Dendritic cell treated with granulocyte-macrophage colony-stimulating factor and Interleukin-4, amounts not matched to agents 40 ng/mL and 50 ng/mL, for 4 days (primary cell): ENCODE results near the gene MAN1C1.

Experiments
- H3K27ac Mint-ChIP-seq: one replicate; pipeline ENCODE4 v1.8.0; 2022; ENCODE audit warnings: mild to moderate bottlenecking, mixed read lengths
- H3K27me3 Mint-ChIP-seq: one replicate; pipeline ENCODE4 v1.8.0; 2022; ENCODE audit warnings: mild to moderate bottlenecking, mixed read lengths
- H3K36me3 Mint-ChIP-seq: one replicate; pipeline ENCODE4 v1.8.0; 2022; ENCODE audit warnings: low read depth, mixed read lengths
- H3K4me1 Mint-ChIP-seq: one replicate; pipeline ENCODE4 v1.8.0; 2022; ENCODE audit warnings: low read depth, mixed read lengths
- H3K4me3 Mint-ChIP-seq: one replicate; pipeline ENCODE4 v1.8.0; 2022; ENCODE audit warnings: mild to moderate bottlenecking, moderate library complexity, mixed read lengths
- H3K9me3 Mint-ChIP-seq: one replicate; pipeline ENCODE4 v1.8.0; 2022; ENCODE audit warnings: mixed read lengths
- intact Hi-C: fragments of 100-400 bp; cut with micrococcal nuclease; formaldehyde crosslinking; loops from one replicate; pipeline ENCODE4 v1.15.0; 2022

MAN1C1 gene

GRCh38 chr1:25739341-25739740 is 122.8 kb downstream of the MAN1C1 start:
- intact Hi-C loops: no loop called here
- Mint-ChIP-seq H3K4me3 (no peak overlapping the region), H3K27ac (no peak overlapping the region), H3K9me3 (no peaks in the 10 kb centered on the region), H3K36me3 (no peaks in the 10 kb centered on the region), H3K4me1 (no peaks in the 10 kb centered on the region), H3K27me3 (no peaks in the 10 kb centered on the region)

- Mint-ChIP-seq H3K9me3 (no peaks in the 10 kb centered on the region), H3K36me3 (no peaks in the 10 kb centered on the region), H3K4me3 (no peak overlapping the region), H3K27me3 (no peaks in the 10 kb centered on the region), H3K4me1 (no peaks in the 10 kb centered on the region), H3K27ac (no peak overlapping the region)
- intact Hi-C loops: no loop called here
Observed at GRCh38 chr1:25740071-25740470, 123.5 kb downstream of the MAN1C1 start.

- Mint-ChIP-seq H3K27me3 (no peaks in the 10 kb centered on the region), H3K36me3 (no peaks in the 10 kb centered on the region), H3K4me3 (no peak overlapping the region), H3K27ac (no peak overlapping the region), H3K9me3 (no peaks in the 10 kb centered on the region), H3K4me1 (no peaks in the 10 kb centered on the region)
- intact Hi-C loops: no loop called here
Observed at GRCh38 chr1:25742316-25742715, 125.7 kb downstream of the MAN1C1 start.

DNA sequence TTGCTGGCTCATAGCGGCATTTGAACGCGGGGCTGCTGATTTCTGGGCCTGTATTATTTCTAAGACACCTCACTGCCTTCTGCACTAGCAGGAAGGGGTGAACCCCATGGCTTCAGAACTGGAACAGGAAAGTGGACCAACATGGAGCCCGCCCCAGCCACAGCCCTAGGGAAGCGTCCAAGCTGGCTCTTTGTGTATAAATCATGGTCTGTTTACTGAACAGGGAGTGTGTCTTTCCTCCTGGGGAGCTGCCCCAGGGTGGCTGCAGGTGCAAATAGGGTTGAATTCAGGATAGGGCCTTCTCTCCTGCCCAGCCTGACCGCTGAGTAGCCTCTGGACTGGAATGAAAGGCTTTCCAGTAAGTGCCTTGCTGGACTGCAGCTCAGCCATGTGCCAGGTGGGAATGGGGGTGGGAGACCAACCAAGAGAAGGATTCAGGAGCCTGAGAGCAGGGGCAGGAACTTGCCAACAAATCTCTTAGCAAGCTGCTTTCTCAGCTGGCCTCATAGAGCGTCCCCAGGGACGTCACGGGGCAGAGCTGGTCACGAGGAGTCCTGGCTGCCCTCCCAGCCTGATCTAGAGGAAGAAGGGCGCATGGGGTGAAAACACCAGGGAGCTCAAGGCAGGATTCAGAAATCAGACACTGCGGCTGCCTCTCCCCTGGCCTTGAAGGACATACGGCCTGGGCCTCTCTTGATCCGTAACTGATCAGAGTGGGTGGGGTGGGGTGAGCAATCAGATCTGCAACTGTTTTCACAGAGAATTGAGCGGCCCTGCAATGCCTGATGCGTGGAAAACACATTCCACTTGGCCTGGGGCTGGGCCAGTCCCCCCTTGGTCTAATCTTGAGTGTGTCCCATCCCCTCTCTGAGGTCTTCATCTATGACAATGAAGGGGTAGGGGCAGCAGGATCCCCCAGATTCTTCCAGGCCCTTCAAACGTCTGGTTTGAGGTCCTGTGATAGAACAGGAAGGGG is 126.9 kb downstream of the MAN1C1 start:
- H3K9me3 Mint-ChIP-seq: no peaks in the 10 kb centered on the region
- H3K4me1 Mint-ChIP-seq: no peaks in the 10 kb centered on the region
- H3K27ac Mint-ChIP-seq: no peak overlapping the region
- H3K36me3 Mint-ChIP-seq: no peaks in the 10 kb centered on the region
- intact Hi-C loops: no loop called here
- H3K4me3 Mint-ChIP-seq: no peak overlapping the region
- no peaks in the 10 kb centered on the region for H3K27me3 Mint-ChIP-seq

DNA sequence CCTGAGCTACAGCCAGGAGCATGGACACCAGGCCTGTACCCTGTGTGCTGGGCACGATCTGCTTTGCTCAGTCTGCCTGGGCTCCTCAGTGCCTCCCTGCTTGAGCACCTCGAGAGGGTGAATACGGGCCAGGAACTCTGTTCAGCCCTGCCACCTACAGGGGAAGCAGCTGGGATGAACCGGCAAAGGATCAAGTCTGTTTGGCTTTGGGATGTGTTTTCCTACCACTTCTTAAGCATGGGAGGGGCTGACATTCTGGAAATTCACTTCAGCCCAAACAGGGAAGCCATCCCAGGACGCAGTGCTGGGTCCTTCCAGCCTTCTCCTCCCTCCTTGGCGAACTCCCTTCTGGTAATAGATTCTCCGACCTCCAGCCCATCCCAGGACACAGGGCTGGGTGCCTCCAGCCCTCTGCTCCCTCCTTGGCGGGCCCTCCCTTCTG is 127.6 kb downstream of the MAN1C1 start:
- Mint-ChIP-seq H3K4me1 (no peaks in the 10 kb centered on the region), H3K9me3 (no peaks in the 10 kb centered on the region), H3K36me3 (no peaks in the 10 kb centered on the region), H3K27ac (no peak overlapping the region), H3K4me3 (no peak overlapping the region), H3K27me3 (no peaks in the 10 kb centered on the region)
- intact Hi-C loops: no loop called here

GRCh38 chr1:25744636-25745425 is 128.2 kb downstream of the MAN1C1 start:
- Mint-ChIP-seq H3K4me3 (no peak overlapping the region), H3K36me3 (peaks cover 4% of the 10 kb centered on the region), H3K9me3 (no peaks in the 10 kb centered on the region), H3K27me3 (no peaks in the 10 kb centered on the region), H3K4me1 (no peaks in the 10 kb centered on the region), H3K27ac (no peak overlapping the region)
- intact Hi-C loops: no loop called here

DNA sequence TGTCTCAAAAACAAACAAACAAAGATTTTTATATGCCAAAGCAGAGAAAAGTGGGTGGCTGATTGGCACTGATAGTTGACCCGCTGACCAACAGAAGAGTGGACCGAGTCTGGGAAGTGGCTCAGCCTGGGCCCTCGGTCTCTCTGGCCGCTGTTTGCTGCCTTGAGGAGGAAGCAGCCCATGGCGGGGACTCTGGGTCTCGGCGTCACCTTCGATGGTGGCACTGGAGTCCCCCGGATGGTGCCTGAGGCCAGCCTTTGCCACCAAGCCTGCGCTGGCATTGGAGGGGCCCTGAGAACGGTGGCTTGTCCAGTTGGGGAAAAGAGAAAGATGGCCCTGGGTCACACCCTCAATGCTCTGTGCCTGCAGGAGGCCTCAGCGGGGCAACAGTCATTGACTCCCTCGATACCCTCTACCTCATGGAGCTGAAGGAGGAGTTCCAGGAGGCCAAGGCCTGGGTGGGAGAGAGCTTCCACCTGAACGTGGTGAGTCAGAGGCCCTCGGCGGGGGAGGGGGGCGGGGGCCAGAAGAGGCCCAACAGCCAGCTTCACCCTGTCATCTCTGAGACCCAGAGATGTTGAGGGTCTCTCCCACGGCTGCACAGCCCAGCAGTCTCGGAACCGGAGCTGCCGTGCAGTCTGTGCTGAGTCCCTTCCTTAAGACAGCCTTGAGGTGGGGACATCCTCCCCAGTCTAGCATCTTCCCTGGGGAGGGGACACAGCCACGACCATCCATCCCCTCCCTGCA is 129.9 kb downstream of the MAN1C1 start:
- H3K4me1 Mint-ChIP-seq: no peaks in the 10 kb centered on the region
- no peaks in the 10 kb centered on the region for H3K9me3 Mint-ChIP-seq
- intact Hi-C loops: no loop called here
- H3K27ac Mint-ChIP-seq: no peak overlapping the region
- no peak overlapping the region for H3K4me3 Mint-ChIP-seq
- peaks cover 16% of the 10 kb centered on the region for H3K36me3 Mint-ChIP-seq
- H3K27me3 Mint-ChIP-seq: no peaks in the 10 kb centered on the region

DNA sequence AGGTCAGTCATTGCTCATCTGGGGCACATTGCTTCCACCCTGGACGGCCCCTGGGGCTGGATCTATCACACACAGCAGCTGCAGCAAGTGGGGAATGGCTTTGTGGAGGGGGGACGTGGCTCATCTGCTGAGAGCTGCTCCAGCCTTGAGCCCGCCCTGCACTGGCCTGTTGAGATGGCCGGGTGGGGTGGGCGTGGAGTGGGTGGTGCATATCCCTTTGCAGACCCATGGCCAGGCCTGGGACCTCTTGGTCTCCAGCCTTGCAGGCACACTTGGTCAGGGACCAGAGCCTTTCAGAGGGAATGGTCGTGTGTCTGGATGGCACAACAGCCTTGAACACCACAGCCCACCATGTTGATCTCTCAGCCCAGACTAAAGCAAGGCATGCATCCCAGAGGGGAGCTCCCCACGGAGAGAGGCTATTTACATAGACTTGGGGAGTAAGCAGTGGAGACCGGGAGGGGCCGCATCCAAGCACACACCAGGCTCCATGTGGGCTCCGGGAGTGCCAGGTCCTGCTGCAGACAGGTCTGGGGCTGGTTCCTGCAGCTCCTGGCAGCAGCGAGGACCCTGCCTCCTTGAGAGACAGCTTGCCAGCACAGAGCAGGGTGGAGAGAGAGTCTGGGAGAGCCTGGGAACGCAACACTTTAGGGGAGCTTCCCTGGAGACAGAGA is 130.6 kb downstream of the MAN1C1 start:
- Mint-ChIP-seq H3K27me3 (no peaks in the 10 kb centered on the region), H3K36me3 (peaks cover 22% of the 10 kb centered on the region), H3K4me3 (no peak overlapping the region), H3K27ac (no peak overlapping the region), H3K4me1 (no peaks in the 10 kb centered on the region), H3K9me3 (no peaks in the 10 kb centered on the region)
- intact Hi-C loops: no loop called here

DNA sequence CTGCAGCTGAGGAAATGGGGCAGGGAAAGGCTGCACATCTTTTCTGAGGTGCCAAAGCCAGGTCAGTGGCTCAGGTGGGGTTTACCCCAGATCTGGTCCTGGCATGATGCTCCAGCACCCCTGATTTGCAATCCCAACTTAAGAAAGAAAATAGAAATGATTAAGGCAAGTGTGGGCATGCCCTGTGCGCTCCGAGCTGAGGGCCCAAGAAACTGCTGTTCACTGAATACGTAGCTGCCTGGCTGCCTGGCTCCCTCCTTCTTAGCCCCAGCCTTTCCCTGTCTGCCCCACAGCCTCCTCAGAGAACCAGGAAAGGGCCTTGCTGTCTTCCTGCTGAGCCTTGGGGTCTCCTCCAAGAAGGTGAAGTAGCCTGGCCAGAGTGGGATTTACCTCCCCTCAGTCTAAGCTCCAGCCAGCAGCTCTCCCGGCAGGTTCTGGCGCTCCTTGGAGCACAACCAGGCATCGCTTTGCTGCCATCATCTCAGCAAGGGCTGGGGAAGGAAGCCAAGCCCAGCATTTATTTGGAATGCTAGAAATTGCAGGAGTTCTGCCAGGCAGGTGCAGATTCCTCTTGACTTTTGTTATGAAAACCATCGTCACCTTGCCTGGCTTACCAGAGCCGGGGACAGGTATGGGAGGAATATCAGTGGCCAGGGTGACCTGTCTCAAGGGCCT is 132.1 kb downstream of the MAN1C1 start:
- Mint-ChIP-seq H3K27ac (no peak overlapping the region), H3K9me3 (no peaks in the 10 kb centered on the region), H3K4me1 (no peaks in the 10 kb centered on the region), H3K4me3 (no peak overlapping the region), H3K27me3 (no peaks in the 10 kb centered on the region), H3K36me3 (peaks cover 31% of the 10 kb centered on the region)
- intact Hi-C loops: no loop called here

- no peak overlapping the region for H3K27ac Mint-ChIP-seq
- intact Hi-C loops: no loop called here
- peaks cover 50% of the 10 kb centered on the region for H3K36me3 Mint-ChIP-seq
- H3K9me3 Mint-ChIP-seq: no peaks in the 10 kb centered on the region
- H3K4me3 Mint-ChIP-seq: no peak overlapping the region
- H3K4me1 Mint-ChIP-seq: peaks cover 14% of the 10 kb centered on the region
- H3K27me3 Mint-ChIP-seq: no peaks in the 10 kb centered on the region
Observed at GRCh38 chr1:25750923-25751605, 134.5 kb downstream of the MAN1C1 start.

GRCh38 chr1:25754470-25755181 is 138.0 kb downstream of the MAN1C1 start:
- H3K27ac Mint-ChIP-seq: no peak overlapping the region
- no peak overlapping the region for H3K4me3 Mint-ChIP-seq
- H3K9me3 Mint-ChIP-seq: no peaks in the 10 kb centered on the region
- peaks cover 19% of the 10 kb centered on the region for H3K4me1 Mint-ChIP-seq
- H3K36me3 Mint-ChIP-seq: peaks cover 69% of the 10 kb centered on the region
- no peaks in the 10 kb centered on the region for H3K27me3 Mint-ChIP-seq
- intact Hi-C loops: no loop called here

GRCh38 chr1:25755475-25756125 is 139.0 kb downstream of the MAN1C1 start:
- Mint-ChIP-seq H3K27me3 (no peaks in the 10 kb centered on the region), H3K4me1 (peaks cover 19% of the 10 kb centered on the region), H3K4me3 (no peak overlapping the region), H3K9me3 (no peaks in the 10 kb centered on the region), H3K27ac (no peak overlapping the region), H3K36me3 (peaks cover 74% of the 10 kb centered on the region)
- intact Hi-C loops: no loop called here
